GM10266 (cell line): Measurements from ENCODE around the gene ARHGAP5.
A peak's percentile ranks its signal among the peaks of the same experiment; 100 is the strongest.

Experiments
- DNase-seq: peaks from one replicate; pipeline ENCODE4 v3.0.0; 2012; ENCODE audit errors: extremely low spot score
- CTCF ChIP-seq: IDR thresholded peaks from 2 replicates; pipeline ENCODE4 v1.5.1; 2012; ENCODE audit warnings: mild to moderate bottlenecking, low read depth; ENCODE audit not compliant: control insufficient read depth, insufficient read depth; ENCODE audit errors: missing control alignments

ARHGAP5 gene

DNA sequence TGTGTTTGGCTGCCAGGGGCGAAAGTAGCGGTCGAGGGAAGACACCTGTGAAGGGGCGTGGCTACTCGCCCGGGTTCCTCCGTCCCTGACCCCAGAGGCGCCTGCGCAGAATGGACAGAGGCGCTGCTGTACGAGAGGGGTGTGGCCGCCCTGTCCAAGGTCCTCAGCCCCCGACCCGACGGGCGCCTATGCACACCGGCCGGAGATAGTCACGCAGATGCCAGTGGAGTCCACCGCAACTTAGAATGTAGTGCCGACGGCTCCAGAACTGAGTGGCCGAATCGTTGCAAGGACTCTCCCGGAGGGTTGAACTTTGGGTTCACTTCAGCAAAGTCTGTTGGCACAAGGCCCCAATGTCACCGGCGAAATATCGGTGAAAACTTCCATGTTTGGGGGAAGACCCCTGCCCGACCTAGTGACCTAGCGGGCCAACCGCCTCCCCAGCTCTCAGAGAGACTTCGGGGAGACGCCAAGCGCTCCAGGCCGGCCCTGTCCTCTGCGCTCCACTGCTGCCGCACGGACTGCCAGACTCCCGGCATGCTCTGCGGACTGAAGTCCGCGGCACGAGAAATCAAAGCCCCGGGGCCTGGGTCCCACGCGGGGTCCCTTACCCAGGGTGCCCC, 124.2 kb downstream of the ARHGAP5 start:
- no peak for TF ChIP-seq CTCF
- peak; percentile 58 for DNase-seq

DNA sequence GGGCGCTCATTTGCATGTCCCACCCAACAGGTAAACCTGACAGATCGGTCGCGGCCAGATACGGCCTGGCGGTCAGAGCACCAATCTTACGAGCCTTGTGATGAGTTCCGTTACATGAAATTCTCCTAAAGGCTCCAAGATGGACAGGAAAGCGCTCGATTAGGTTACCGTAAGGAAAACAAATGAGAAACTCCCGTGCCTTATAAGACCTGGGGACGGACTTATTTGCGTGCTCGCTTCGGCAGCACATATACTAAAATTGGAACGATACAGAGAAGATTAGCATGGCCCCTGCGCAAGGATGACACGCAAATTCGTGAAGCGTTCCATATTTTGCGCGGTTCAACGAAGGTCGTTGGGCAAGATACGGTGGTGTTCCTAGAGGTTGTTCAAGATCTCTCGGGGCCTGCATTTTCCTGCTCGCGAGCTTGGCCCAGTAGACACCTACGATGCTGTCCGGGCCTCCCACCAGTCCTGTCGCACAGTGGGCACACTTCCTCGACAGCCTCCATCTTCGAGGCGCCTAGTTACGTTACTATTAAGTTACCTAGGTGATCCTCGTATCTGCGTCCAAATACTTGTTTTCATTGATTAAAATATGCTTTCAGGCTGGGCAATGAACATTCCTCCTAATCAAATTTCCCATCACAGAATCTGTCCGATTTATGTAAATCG, 124.8 kb downstream of the ARHGAP5 start, which contains the start of gene RNU6-7:
TSS of gene RNU6-7 (plus strand) at position 230 of the 675 bp plus-strand sequence.
- no peak for TF ChIP-seq CTCF
- DNase-seq: no peak

DNA sequence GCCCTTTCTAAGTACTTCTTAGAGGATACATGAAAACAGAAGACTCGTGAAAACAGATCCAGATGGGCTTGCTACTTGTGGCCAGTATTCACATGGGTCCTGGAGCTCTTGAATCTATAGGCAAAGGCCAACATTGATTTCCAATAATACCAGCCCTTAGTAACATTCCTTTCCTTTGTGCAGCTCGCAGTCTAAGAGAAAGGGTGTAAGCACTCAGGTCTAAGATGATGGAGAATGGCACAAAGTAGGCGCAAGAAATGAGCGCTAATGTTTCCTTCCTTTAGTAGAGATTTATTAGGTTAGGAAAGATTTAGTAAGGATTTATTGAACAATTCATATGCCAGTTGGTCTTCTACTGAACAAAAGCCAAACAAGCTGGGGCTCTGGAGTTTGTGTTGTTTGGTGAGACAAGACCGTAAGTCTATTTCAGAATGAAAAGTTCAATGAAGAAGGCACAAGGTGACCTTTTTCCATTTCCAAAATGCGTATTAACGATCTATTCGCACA, 125.4 kb downstream of the ARHGAP5 start:
- no peak for TF ChIP-seq CTCF
- no peak for DNase-seq

DNA sequence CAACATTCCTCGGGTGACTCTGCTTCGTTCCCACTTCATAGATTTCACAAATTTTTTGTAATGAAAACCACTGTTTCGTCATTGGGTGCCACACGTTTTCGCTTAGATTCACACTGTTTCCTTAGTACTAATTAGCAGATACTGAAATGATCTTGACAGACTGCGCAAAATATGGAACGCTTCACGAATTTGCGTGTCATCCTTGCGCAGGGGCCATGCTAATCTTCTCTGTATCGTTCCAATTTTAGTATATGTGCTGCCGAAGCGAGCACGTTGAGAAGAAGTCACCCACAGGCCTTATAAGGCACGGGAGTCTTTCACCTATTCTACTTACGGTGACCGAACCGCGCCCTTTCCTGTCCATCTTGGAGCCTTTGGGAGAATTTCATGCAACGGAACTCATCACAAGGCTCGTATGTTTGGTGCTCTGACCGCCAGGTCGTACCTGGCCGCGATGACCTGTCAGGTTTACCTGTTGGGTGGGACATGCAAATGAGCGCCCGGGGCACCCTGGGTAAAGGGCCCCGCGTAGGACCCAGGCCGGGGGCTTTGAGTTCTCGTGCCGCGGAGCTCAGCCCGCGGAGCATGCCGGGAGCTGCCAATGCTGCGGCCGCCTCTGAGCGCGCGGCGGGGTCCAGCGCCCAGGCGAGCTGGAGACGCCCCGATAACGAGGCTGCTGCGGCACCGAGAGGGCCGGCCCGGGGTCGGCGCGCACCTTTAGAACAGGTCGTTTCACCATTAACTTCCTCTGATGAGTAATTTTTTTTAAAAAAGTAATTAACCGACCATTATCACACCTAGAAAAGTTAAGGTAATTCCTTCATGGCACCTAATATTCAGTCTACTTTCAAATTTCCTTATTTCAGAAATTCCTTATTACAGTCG, 126.1 kb downstream of the ARHGAP5 start, which contains the start of gene RNU6-8:
TSS of gene RNU6-8 (minus strand) at position 272 of the 885 bp plus-strand sequence.
- peak; percentile 79 for DNase-seq
- TF ChIP-seq CTCF: no peak

GRCh38 chr14:32203928-32204357, 126.8 kb downstream of the ARHGAP5 start:
- no peak for TF ChIP-seq CTCF
- no peak for DNase-seq

- DNase-seq: no peak
- no peak for TF ChIP-seq CTCF
These were observed 128.4 kb downstream of the ARHGAP5 start for GRCh38 chr14:32205554-32205953.

DNA sequence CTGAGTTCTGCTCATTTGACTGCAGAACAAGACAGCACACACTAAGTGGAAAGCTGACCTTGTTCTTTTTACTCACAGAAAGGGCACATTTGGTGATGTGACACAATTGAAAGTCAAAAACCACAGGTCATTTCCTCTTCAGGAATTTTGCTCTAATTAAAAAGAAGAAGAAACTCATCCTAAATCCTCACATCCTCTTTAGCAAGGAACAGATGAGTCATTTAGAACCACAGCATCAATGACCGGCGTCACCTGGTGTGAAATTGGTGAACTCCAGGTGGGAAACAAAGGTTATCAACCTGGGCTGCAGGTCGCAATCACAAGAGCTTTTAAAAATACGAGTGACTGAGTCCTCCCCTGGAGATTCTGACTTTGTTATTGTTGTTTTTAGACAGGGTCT, 128.9 kb downstream of the ARHGAP5 start:
- no peak for DNase-seq
- TF ChIP-seq CTCF: no peak
